ENCODE results near the gene CDH4.

GRCh38 chr20:61634376-61635145, 382.5 kb downstream of the CDH4 start:
- TF ChIP-seq YY1 (IDR thresholded peaks at IDR 0.05; ENCODE audit: low read depth) (no peak), TCF12 (IDR thresholded peaks at IDR 0.05; ENCODE audit: low read depth) (no peak), TAF1 (IDR thresholded peaks at IDR 0.05; ENCODE audit: low read depth) (no peak), CEBPB (IDR thresholded peaks at IDR 0.05) (no peak)

Data from Ishikawa (cell line).